HL-60 (cell line): ENCODE data around the gene MXRA7.

Experiments used
- DNase-seq, 2 experiments: peaks; one replicate each; pipeline ENCODE4 v3.0.0-alpha.2; 2010 to 2020; ENCODE audit warnings: low read depth in 1 of 2, low spot score in 1 of 2
- H3K27ac ChIP-seq: fragments of 250-450 bp; sonication (Bioruptor Pico); replicated peaks from 2 replicates; pipeline ENCODE4 v1.5.1; 2020; ENCODE audit warnings: mild to moderate bottlenecking, moderate library complexity
- H3K27me3 ChIP-seq: fragments of 250-450 bp; sonication (Bioruptor Pico); 2 replicates; pipeline ENCODE4 v1.5.1; 2021; ENCODE audit warnings: mild to moderate bottlenecking, moderate library complexity; ENCODE audit not compliant: insufficient read depth, poor library complexity, severe bottlenecking
- H3K4me3 ChIP-seq: replicated peaks from 2 replicates; pipeline ENCODE4 v1.5.1; 2011; ENCODE audit warnings: mild to moderate bottlenecking, control low read depth, low read length; ENCODE audit not compliant: insufficient read depth
- CTCF ChIP-seq: IDR thresholded peaks from one replicate; pipeline ENCODE4 v1.5.1; 2011; ENCODE audit warnings: low read length, control low read depth, inconsistent platforms; ENCODE audit not compliant: insufficient read depth
- GABPA ChIP-seq: IDR thresholded peaks from 2 replicates; pipeline ENCODE4 v1.6.1; 2012; ENCODE audit warnings: low read depth
- POLR2AphosphoS5 ChIP-seq: IDR thresholded peaks from 2 replicates; pipeline ENCODE4 v1.6.1; 2012; ENCODE audit warnings: low read depth
- REST ChIP-seq: IDR thresholded peaks from 2 replicates; pipeline ENCODE4 v1.6.1; 2012; ENCODE audit warnings: low read depth; ENCODE audit not compliant: insufficient replicate concordance
- SPI1 ChIP-seq: IDR thresholded peaks from 2 replicates; pipeline ENCODE4 v1.6.1; 2012; ENCODE audit warnings: low read depth, mild to moderate bottlenecking, borderline replicate concordance

MXRA7 gene

GRCh38 chr17:76696763-76697701, 13.7 kb downstream of the MXRA7 start:
- no peak for DNase-seq
- H3K27ac ChIP-seq: no peak overlapping the region
- H3K27me3 ChIP-seq: no peaks in the 10 kb centered on the region
- TF ChIP-seq POLR2AphosphoS5 (no peak), GABPA (no peak), SPI1 (no peak), CTCF (no peak), REST (no peak)
- no peak overlapping the region for H3K4me3 ChIP-seq

- H3K27me3 ChIP-seq: no peaks in the 10 kb centered on the region
- no peak overlapping the region for H3K27ac ChIP-seq
- no peak for DNase-seq
- H3K4me3 ChIP-seq: no peak overlapping the region
- TF ChIP-seq SPI1: no peak
Measured at GRCh38 chr17:76695059-76695831, 15.5 kb downstream of the MXRA7 start.

GRCh38 chr17:76691379-76692191, 19.2 kb downstream of the MXRA7 start:
- H3K27me3 ChIP-seq: no peaks in the 10 kb centered on the region
- no peak for DNase-seq
- no peak for TF ChIP-seq REST
- TF ChIP-seq POLR2AphosphoS5: no peak
- TF ChIP-seq GABPA: no peak
- no peak for TF ChIP-seq SPI1
- no peak for TF ChIP-seq CTCF
- H3K4me3 ChIP-seq: no peak overlapping the region
- no peak overlapping the region for H3K27ac ChIP-seq
